ES-I3 (cell line): ENCODE measurements around the gene SOWAHC.

Experiments used
- H3K36me3 ChIP-seq: 2 replicates; pipeline ENCODE4 v1.6.1; 2013; ENCODE audit warnings: mild to moderate bottlenecking, low read length, control low read depth, moderate library complexity; ENCODE audit not compliant: insufficient read depth
- H3K4me1 ChIP-seq: 2 replicates; pipeline ENCODE4 v1.6.1; 2013; ENCODE audit warnings: mild to moderate bottlenecking, control low read depth, low read length; ENCODE audit not compliant: insufficient read depth
- H3K9ac ChIP-seq: 2 replicates; pipeline ENCODE4 v1.6.1; 2013; ENCODE audit warnings: low read depth, mild to moderate bottlenecking, low read length, moderate library complexity
- H3K9me3 ChIP-seq: 2 replicates; pipeline ENCODE4 v1.6.1; 2013; ENCODE audit warnings: mild to moderate bottlenecking, low read length, moderate library complexity; ENCODE audit not compliant: control insufficient read depth, insufficient read depth

SOWAHC gene

GRCh38 chr2:109647636-109648035, 33.5 kb downstream of the SOWAHC start:
- Histone ChIP-seq H3K9ac (no peak overlapping the region), H3K4me1 (peaks cover 22% of the 10 kb centered on the region), H3K9me3 (no peaks in the 10 kb centered on the region), H3K36me3 (no peaks in the 10 kb centered on the region)

- Histone ChIP-seq H3K9me3 (no peaks in the 10 kb centered on the region), H3K9ac (no peak overlapping the region), H3K36me3 (no peaks in the 10 kb centered on the region), H3K4me1 (peaks cover 22% of the 10 kb centered on the region)
These were observed 33.9 kb downstream of the SOWAHC start for GRCh38 chr2:109648041-109648527.

- Histone ChIP-seq H3K4me1 (peaks cover 15% of the 10 kb centered on the region), H3K9me3 (no peaks in the 10 kb centered on the region), H3K36me3 (no peaks in the 10 kb centered on the region), H3K9ac (no peak overlapping the region)
These were observed 35.9 kb downstream of the SOWAHC start for GRCh38 chr2:109649736-109650695.

- Histone ChIP-seq H3K4me1 (peaks cover 3% of the 10 kb centered on the region; the same call in 1 of the 2 replicates), H3K9me3 (no peaks in the 10 kb centered on the region), H3K36me3 (no peaks in the 10 kb centered on the region), H3K9ac (no peak overlapping the region)
These were observed 40.3 kb downstream of the SOWAHC start for GRCh38 chr2:109654326-109655050.

GRCh38 chr2:109655287-109655686, 41.1 kb downstream of the SOWAHC start:
- no peak overlapping the region for H3K9ac ChIP-seq
- no peaks in the 10 kb centered on the region for H3K9me3 ChIP-seq
- H3K4me1 ChIP-seq = peaks cover 5% of the 10 kb centered on the region; the same call in 1 of the 2 replicates
- H3K36me3 ChIP-seq = no peaks in the 10 kb centered on the region

GRCh38 chr2:109659396-109660045, 45.4 kb downstream of the SOWAHC start:
- Histone ChIP-seq H3K36me3 (no peaks in the 10 kb centered on the region), H3K9me3 (no peaks in the 10 kb centered on the region), H3K9ac (no peak overlapping the region), H3K4me1 (peaks cover 4% of the 10 kb centered on the region; the same call in 1 of the 2 replicates)

- no peaks in the 10 kb centered on the region for H3K36me3 ChIP-seq
- H3K9me3 ChIP-seq = no peaks in the 10 kb centered on the region
- peaks cover 3% of the 10 kb centered on the region; the same call in 1 of the 2 replicates for H3K4me1 ChIP-seq
- no peak overlapping the region for H3K9ac ChIP-seq
These were observed 46.1 kb downstream of the SOWAHC start for GRCh38 chr2:109660046-109660860.

GRCh38 chr2:109662889-109663288, 48.7 kb downstream of the SOWAHC start:
- no peaks in the 10 kb centered on the region for H3K9me3 ChIP-seq
- no peaks in the 10 kb centered on the region for H3K36me3 ChIP-seq
- H3K4me1 ChIP-seq = peaks cover 3% of the 10 kb centered on the region; the same call in 1 of the 2 replicates
- H3K9ac ChIP-seq = no peak overlapping the region

GRCh38 chr2:109663721-109664120, 49.6 kb downstream of the SOWAHC start:
- Histone ChIP-seq H3K9ac (no peak overlapping the region), H3K36me3 (no peaks in the 10 kb centered on the region), H3K4me1 (peaks cover 3% of the 10 kb centered on the region; the same call in 1 of the 2 replicates), H3K9me3 (no peaks in the 10 kb centered on the region)

GRCh38 chr2:109666466-109666865, 52.3 kb downstream of the SOWAHC start:
- Histone ChIP-seq H3K4me1 (no peaks in the 10 kb centered on the region), H3K36me3 (no peaks in the 10 kb centered on the region), H3K9ac (no peak overlapping the region), H3K9me3 (no peaks in the 10 kb centered on the region)
